Astrocyte of the cerebellum (primary cell): ENCODE results near the gene ZNF423.

ENCODE experiments used
- DNase-seq: peaks from one replicate; pipeline ENCODE4 v3.0.0-alpha.2; 2011; ENCODE audit warnings: low read depth
- H3K4me3 ChIP-seq: 2 replicates; pipeline ENCODE4 v1.5.1; 2011; ENCODE audit warnings: mild to moderate bottlenecking, low read depth, low read length, moderate library complexity
- in situ Hi-C: cut with HindIII; loops from 2 replicates; pipeline ENCODE4 v1.10.0; 2017; ENCODE audit warnings: low sequenced_read_pairs
- TF ChIP-seq, protein P1 (sequence below): IDR thresholded peaks from 2 replicates; pipeline ENCODE4 v1.5.1; 2012; ENCODE audit warnings: low read length, low read depth, moderate library complexity, mild to moderate bottlenecking; ENCODE audit errors: missing control alignments

ZNF423 gene

DNA sequence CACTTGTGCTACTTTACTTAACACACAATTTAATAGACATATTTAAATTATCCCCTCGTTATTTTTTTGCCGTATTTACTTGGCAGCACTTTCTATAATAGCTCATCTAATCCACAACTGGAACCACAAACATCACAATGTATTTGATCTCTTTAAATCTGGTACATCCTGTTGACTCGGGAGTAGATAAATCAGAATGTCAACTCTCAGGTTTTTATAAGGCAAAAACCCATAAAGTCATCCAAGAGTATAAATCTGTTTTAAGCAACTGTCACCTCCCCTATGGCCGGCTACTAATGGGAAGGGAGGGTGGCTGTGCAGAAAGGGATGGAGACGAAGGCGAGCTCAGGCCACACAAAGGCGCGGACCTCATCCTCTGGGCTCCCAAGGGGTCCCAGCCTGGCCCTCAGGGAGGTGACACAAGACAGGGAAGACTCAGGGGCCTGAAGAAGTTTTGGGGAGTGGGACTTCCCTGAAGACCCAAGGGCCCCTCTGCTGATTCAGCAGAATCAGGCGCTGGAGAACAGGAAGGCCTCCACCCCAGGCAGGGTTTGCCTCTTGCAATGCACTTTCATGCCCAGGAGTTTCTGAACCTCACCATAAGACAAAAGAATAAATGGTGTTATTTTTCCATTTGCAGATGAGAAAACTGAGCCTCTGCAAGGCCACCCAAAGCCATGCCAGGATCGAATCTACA is 122.5 kb downstream of the ZNF423 start:
- TF ChIP-seq, protein P1, sequence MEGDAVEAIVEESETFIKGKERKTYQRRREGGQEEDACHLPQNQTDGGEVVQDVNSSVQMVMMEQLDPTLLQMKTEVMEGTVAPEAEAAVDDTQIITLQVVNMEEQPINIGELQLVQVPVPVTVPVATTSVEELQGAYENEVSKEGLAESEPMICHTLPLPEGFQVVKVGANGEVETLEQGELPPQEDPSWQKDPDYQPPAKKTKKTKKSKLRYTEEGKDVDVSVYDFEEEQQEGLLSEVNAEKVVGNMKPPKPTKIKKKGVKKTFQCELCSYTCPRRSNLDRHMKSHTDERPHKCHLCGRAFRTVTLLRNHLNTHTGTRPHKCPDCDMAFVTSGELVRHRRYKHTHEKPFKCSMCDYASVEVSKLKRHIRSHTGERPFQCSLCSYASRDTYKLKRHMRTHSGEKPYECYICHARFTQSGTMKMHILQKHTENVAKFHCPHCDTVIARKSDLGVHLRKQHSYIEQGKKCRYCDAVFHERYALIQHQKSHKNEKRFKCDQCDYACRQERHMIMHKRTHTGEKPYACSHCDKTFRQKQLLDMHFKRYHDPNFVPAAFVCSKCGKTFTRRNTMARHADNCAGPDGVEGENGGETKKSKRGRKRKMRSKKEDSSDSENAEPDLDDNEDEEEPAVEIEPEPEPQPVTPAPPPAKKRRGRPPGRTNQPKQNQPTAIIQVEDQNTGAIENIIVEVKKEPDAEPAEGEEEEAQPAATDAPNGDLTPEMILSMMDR, result no peak
- in situ Hi-C loops, result no loop called here
- H3K4me3 ChIP-seq, result no peak overlapping the region
- DNase-seq, result no peak

DNA sequence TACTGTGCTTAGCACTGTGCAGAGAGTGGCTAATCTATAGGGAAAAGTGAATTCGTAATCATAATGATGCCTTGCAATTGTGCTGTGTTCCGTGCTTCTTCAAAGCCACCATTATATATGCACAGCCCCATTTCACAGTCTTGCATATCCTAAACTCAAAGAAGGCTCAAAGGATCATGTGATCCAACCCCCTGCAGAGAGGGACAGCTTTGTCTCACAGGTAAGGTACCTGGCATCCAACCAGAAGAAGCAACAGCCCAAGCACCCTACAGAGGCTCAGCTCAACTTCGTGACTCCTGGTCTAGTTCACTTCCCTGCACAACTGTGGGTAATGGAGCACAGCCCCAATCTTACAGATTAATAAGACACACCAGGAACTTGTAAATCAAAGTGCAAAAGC is 124.0 kb downstream of the ZNF423 start:
- no peak for DNase-seq
- in situ Hi-C loops, result no loop called here
- H3K4me3 ChIP-seq, result no peak overlapping the region
- TF ChIP-seq, protein P1, result no peak

DNA sequence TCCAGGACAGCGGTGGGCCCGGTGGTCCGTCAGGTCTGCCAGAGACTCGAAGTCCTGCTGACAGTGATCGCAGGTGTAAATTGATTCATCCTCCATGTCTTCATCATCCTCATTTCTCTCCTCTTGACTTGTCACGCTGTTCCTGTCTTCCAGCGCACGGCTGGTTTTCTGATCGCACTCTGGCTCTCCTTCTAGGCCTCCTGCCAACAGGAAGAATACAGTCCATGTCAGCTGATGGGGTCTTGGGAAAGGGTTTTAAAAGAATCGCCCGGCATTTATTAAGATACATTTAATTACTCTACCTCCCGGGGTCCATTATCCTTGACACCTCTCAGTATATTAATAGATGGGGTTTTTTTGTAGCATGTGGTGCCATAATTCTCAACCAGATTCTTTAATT is 125.1 kb downstream of the ZNF423 start:
- no peak for DNase-seq
- TF ChIP-seq, protein P1, result no peak
- in situ Hi-C loops, result no loop called here
- no peak overlapping the region for H3K4me3 ChIP-seq

DNA sequence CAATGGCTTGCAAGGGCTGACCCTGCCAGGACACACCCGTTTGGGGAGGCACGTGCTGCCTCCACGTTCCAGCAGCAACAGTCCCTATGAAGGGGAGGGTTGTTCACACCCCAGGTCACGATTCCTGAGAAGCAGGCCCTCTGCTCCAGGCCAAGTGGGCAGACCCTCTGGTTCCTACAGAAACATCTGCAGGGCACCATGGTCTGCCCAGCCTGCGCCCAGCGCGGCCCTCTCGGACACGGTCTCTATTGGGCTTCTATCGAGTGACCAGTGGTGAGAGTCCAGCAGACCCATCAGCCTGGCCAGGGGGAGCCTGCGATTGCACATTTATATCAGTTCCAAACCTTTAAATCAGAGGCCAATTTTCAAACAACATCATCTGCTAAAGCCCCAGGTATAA is 128.3 kb downstream of the ZNF423 start:
- TF ChIP-seq, protein P1, result no peak
- in situ Hi-C loops, result no loop called here

DNA sequence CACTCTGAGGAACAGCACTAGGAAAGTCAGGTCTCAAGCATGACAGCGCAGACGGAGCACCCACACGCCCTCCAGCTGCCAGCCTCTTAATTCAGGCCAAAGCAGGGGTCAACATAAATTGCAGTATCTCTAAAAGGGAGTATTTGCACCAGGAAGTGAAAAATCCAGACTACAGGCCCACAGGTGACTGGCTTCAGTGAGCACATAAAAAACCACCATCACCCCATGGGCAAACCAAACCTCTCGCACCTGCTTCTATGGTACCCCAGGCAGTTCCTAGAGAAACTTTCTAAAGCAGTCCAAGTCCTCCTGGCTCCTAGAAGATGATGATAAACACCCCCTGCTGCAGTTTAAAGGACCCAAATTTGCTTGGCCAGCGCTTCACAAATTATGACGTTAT is 129.8 kb downstream of the ZNF423 start:
- H3K4me3 ChIP-seq, result no peak overlapping the region
- DNase-seq, result no peak
- TF ChIP-seq, protein P1, result no peak
- in situ Hi-C loops, result no loop called here

More for the DNA sequence above, 128.3 kb downstream of the ZNF423 start:
- H3K4me3 ChIP-seq, result no peak overlapping the region
- no peak for DNase-seq

DNA sequence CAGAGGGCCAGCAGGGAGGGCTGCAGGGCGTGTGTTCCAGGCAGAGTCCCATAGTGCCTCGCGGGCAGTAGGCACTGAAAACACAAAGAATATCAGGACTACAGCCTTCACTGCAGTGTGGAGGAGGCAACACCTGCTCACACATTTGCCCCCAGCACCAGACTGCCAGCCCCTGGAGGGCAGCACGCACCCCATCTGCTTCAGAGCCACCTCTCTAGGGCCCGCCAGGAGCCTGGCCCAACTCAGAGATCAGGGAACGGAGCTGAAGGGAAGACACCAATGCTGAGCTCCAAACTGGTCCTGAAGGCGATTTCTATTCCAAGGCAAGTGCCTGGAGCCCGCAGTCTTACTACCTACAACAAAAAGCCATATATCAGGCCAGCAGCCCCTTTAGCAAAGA is 130.3 kb downstream of the ZNF423 start:
- no peak overlapping the region for H3K4me3 ChIP-seq
- TF ChIP-seq, protein P1, result no peak
- in situ Hi-C loops, result no loop called here
- DNase-seq, result no peak
